Colon (tissue), 2 donors: ENCODE data around the gene PDE4B.

Experiments
- FAIRE-seq: peaks from 2 replicates; lab custom pipeline; 2012; peaks lifted over from hg19 to GRCh38; lab: Jason Lieb, UNC
- donor health status: control.
- donor health status: control.

PDE4B gene

DNA sequence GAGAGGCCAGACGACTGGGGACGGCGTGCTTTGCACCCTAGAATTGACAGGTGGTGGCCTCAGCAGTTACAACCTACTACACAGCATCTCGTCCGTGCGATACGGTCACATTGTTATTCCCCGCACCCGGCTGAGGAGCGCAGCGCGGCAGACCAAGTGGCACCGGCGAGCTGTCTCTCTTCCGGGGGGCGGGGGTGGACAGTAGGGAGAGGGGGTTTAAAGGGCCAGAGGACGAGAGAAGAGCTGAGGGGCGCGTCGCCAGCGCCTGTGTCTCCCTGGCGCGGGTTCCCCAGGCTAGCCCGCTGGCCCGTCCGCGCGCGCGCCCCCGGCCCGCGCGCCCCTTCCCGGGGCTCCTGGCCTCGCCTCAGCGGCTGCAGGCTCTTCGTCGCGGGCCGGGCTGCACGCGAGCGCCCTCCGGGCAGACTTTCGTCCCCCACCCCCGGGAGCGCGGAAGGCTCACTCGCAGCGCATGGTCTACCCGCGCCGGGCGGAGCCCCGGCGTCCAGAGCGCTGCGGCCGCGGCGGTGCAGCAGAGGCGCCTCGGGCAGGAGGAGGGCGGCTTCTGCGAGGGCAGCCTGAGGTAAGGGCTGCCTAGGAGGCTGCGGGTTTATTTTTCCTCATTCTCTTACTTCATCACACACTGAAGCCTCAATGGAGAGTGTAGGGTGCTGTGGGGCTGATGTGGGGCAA is at the start of gene PDE4B:
TSS of gene PDE4B (plus strand) at position 227 of the 690 bp plus-strand sequence.
- no peak for FAIRE-seq

DNA sequence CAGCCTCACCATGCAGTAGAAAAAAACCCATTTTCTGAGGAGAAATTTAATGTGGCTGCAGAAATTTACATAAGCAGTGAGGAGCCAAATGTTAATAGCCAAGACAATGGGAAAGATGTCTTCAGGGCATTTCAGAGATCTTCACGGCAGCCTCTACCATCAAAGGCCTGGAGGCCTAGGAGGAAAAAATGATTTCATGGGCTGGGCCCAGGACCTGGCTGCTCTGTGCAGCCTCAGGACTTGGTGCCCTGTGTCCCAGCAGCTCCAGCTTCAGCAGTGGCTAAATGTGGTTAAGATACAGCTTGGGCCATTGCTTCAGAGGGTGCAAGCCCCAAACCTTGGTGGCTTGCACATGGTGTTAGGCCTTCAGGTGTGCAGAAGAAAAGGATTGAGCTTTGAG is 48.0 kb upstream of the PDE4B start:
- no peak for FAIRE-seq

DNA sequence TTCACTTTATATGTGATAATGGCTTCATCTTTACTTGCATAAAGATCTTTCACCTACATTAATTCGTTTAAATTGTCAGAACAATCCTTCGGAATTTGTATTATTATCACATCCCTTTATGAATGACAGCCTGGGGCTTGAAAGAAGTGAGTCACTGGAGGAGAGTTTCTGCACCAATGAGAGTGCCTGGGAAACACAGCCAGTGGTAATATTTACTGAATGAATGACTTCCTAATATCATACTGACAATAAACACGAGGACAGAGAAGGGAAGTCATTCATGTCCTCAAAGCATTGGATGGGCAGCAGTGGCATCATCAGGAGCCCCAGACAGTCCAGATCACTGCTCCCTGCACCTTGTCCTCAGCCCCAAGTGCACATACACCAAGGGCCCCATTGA is 40.7 kb upstream of the PDE4B start:
- no peak for FAIRE-seq

DNA sequence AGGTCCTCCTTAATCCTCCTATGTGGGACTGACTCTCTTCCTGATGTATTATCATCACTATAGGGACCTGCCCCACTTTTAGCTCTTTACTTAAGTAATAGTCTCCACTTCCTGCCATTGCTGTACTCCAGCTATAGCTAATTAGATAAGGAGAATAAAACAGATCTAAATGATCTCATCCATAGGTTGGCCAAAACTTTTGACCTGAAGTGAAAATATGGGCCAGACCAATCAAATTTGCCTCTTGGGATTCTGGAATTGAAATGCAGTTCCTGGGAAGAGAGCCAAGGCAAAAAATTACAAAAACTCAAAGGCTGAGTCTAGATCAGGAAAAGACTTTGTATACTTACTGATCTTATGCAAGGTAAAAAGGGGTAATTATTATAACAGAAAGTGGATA is 36.1 kb upstream of the PDE4B start:
- no peak for FAIRE-seq

DNA sequence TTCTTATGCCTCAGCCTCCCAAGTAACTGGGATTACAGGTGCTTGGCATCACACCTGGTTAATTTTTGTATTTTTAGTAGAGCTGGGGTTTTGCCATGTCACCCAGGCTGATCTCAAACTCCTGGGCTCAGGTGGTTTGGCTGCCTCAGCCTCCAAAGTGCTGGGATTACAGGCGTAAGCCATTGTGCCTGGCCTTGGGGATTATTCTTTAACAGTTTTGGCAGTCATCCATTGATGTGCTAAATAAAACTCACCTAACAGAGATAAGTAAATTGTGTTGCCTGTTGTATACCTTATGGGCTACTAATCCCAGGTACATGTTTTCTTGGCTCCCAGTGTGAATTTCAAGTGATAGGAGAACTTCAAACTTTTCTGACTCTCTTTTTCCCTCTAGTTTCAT is 35.2 kb upstream of the PDE4B start:
- no peak for FAIRE-seq

DNA sequence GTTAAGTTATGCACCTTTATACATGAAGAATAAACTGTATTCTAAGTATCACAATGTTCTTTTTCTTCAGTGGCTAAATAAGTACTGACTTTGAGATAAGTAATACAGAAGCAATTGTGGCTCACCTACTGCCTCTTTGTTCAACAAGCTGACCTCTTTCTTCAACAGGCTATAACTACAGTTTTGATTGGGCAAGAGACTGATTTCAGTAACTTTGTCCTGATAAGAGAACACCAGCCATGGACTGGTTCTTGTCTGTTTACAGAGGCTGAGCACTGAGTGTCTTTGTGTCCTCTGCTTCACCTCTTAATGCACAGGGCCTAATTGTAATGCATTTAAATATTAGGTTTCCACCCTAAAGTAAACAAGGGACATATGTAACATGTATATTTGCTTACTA is 34.6 kb upstream of the PDE4B start:
- FAIRE-seq: no peak

DNA sequence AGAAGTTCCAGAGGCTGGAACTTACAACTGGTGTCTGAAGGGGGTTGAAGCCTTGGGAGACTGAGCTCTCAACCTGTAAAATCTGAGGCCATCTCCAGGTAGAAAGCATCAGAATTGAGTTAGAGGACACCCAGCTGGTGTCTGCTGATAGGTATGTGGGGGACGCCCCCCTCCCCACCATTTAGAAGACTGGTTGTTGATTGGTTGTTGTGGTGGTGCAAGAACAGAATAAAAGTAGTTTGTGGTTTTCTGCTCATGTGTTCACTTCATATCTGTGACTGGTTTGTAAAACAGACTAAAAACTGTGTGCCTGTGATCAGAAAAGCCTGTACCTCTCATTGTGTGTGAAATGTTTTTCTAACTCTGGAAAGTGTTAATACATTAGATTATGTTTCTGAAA is 33.2 kb upstream of the PDE4B start:
- FAIRE-seq: no peak

DNA sequence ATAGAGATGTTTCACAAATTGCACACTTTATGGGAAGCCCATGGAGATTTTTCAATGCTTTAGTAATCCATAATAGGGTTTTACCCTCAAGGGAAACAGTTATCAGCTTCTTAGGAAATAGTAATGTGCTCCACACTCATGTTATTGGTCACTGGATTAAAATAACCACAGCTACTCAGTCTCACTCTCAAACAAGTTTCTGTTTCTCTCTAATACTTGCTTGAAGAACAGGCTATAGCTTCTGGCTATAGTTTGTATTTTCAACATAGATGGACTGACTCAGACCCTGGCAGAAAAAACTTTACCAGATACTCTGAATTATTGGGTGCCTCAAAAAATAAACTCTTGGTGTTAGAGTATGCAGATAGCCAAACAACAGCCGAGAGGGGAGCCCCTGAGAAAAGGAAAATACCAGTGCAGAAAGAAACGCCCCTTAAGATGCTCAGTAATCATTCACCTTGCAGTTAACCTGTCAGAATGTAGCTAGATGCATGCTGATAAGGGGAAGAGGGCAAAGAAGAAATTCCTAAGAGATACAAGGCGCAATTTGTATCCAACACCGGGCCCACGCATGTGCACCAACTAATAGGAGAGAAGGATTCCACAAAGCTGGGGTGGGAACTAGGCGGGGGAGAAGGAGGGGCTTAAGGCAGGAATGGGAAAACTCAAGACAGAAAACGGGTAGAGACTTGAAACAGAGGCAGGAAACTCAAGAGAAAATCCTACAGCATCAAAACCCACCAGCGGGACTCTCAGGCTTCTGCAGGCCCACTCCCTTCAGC is 30.4 kb upstream of the PDE4B start:
- no peak for FAIRE-seq

DNA sequence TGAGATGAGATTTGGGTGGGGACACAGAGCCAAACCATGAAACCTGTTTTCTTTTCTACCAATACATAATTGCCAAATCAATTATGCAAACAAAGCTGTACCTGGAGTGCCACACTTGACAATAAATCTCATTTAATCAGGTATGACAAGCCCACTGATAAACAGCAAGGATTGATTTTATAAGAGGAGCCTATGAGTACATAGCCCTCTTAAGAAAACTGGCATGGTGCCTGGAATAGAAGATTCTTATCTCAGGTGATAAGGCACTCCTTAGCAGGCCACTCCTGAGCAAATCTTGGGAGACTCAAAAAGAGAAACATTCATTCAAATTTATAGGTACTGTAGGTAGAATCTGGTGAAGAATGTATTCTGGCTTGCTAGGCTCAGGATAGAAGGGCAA is 28.6 kb upstream of the PDE4B start:
- FAIRE-seq: no peak

DNA sequence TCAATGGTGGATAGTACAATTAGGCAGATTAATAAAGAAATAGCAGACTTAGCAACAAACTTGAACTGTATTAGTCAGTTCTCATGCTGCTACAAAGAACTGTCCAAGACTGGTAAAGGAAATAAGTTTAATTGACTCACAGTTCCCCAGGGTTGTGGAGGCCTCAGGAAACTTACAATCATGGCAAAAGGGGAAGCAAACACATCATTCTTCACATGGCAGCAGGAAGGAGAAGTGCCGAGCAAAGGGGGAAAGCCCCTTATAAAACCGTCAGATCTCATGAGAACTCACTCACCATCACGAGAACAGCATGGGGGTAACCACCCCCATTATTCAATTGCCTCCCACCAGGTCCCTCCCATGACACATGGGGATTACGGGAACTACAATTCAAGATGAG is 27.1 kb upstream of the PDE4B start:
- FAIRE-seq: no peak

DNA sequence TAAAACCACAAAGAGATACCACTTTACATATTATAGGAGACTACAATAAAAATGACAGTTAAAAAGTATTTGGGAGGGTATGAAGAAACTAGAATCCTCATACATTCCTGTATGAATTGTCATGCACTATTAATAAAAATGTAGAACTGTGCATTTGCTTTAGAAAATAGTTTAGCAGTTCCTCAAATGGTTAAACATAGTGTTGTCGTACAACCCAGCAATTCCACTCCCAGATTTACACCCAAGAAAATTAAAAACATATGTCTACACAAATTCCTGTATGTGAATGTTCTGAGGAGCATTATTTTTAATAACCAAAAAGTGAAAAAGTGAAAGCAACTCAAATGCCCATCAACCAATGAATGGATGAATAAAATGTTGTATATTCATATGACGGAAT is 23.1 kb upstream of the PDE4B start:
- no peak for FAIRE-seq

DNA sequence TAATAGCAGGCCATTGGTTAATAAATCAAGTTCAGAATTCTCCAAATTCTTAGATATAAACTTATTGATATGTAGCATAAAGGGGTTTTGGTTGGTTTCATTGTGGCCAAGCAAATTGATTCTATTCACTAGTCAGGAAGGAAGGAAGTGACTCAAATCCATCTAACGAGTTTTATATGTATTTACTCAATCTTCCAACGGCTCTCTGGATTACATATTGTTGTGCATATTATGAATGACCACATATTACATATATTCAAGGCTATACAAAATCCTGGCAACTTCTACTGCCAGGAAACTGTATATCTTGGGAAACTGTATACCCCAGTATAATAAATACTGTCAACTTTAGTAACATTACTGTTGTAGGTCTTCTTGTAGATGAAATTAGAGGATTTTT is 20.1 kb upstream of the PDE4B start:
- no peak for FAIRE-seq

DNA sequence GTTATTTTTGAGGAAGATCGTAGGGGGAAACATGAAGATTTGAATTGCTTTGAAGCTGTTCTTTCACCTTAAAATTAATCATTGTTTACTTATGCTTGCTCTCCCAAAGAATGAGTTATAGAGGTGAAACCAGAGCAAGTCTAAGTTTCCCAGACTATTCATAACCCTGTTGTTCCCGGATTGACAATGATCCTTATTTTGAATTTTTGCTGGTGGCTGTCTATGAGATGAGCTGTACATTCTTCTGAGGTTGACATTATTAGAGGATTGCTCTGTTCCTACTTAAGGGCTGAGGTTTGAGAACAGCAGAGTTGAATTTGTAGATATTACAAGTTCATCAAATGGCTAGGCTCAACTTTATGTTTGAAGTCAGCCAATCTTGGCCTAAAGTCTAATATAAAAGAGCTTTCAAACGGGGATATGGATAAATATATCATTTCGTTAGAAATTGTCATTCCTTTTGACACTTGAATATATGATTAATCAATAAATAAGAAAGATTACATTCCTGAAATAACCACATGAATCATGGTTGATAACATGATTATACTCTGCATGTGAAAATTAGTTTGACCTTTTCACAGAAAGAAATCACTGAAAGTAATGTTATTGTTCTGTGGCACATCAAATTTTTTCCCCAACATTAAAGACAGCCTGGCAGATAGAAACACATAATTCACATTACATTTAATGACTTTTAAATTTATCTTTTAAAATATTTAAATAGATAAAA is 19.1 kb upstream of the PDE4B start:
- FAIRE-seq: no peak

DNA sequence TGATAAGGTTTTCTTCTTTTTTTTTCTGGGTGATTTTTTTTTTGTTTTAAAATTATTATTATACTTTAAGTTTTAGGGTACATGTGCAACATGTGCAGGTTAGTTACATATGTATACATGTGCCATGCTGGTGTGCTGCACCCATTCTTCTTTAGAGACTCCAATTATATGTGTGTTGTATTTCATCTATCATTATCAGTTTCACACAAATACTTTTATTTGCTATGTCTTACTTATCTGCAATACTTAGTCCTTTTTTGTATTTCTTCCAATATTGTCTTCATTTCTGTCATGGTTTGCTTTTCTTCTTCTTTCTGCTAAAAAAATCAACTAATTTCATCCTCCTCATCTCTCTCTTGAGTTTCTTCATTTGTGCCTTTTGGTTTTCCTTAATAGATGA is 3.9 kb upstream of the PDE4B start:
- no peak for FAIRE-seq

DNA sequence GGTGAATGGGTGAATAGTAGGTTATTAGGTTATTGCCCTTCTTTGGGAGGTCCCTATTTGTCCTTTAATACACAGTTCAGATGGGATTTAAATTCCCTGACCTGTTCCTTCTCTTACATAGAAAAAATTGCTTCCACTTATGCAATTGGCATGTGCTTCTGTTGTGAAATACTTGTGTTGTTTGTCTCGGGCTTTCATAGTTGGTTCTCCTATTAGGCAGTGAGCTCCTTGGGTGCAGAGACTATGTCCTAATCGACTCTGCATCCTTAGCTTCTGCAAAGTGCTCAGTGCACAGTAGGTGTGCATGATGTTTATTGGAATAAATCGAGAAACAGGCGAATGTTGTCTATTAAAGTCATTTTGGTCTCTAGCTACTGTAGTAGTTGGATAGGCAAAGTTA is 1.3 kb upstream of the PDE4B start:
- no peak for FAIRE-seq

DNA sequence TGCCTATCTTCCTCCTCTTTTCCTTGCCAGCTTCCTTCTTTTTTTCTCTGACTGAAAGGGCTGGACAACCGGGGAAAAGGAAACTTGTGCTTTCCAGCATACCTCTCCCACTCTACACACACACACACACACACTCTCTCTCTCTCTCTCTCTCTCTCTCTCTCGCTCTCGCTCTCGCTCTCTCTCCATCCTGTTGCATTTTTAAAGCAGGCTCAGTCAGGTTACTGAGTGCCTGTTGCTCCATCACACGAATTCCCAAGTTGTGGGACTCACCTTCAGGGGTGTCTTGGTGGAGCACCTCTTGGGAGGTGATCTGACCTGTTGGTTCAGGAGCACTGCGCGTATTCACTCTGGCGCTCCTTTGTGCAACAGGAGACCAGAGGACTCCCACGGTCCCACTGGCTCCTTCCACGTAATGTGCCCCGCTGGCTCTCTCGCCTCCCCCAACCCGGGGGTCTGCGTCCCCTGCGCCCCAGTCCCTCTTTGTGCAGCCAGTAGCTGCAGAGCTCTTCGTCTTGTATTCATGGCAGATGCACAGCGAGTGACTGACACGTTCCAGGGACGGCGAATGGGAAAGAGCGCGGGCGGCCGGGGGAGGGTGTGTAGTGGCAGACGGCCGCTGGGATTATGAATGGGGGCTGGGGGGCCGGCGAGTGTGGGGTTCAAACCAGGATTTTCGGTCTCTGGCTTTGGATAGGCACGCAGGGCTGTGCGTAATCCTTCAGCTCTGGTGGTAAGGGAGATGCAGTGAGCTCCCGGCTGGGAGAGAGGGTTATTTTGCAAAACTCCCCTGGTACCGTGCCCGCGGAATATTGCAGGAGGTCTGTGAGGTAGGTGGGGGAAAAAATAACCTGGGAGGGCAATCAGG is 660 bp upstream of the PDE4B start:
- FAIRE-seq: no peak

DNA sequence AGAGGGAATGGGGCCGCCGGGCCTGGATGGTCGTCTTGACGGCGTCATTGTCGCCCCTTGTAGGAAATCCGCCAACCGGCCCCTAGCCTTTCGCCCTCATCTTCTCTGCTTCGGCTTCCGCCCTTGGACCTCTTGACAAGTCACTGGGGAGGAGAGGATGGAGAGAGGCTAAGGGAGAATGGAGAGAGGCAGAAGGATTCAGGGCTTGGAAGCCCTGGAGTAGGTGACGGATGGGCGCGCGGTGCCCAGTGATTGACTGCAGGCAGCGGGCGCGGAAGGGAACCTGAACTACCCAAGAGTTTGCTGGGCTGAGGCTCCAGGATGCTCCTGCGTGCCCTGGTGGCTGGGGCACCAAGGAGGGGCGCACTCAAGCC is 651 bp downstream of the PDE4B start:
- FAIRE-seq: no peak

DNA sequence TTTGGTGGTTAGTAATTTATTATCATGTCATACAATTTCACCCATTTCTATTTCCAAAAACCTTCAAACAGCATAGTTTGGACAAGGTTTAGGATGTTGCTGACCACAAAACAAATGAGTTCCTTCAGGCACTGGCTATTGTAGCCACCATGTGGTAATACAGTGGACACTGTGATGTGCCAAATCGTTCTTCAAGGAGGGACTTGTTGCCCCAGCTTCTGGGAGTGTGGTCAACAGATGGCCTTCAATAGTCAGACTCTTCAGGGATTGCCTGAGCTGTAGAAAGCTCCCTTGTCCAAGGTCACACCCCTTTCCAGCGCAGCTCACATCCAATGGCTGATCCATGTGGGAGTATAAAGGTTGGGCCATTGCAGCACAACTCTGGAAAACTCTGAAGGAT is 2.6 kb downstream of the PDE4B start:
- no peak for FAIRE-seq

DNA sequence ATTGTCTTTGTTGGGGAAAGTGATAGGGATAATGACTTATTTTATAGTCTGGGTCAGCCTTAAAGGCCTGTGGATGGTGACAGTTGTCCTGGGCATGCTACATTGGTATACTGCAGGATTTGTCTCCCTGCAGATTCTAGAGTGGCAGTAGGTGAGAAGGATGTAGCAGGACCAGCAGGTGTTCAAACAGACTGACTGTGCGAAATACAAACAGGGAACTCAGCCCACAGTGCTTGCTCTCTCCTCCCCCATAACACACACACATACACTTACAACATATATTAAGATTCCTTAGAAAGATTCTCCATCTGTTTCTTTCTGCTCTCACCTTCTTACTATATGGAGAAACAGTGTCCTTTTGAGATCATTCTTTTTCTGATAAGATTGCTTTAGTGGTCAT is 6.9 kb downstream of the PDE4B start:
- FAIRE-seq: no peak

DNA sequence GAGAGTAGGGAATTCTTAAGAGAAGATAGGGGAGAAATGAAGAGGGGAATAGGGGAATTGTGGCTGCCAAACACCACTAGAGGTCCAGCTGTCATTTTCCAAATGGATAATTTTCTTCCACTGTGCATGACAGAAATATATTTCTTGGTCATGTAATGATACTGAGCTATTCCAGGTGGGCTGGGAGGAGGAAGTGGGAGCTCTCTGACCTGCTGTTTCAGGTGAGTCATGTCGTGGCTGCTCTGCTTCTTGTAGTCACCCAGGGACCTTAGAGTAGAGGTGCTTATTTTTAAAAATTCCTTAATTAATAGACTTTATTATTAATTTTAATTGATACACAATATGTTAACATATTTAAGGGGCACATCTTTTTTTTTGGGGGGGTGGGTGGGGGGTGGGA is 11.9 kb downstream of the PDE4B start:
- no peak for FAIRE-seq

DNA sequence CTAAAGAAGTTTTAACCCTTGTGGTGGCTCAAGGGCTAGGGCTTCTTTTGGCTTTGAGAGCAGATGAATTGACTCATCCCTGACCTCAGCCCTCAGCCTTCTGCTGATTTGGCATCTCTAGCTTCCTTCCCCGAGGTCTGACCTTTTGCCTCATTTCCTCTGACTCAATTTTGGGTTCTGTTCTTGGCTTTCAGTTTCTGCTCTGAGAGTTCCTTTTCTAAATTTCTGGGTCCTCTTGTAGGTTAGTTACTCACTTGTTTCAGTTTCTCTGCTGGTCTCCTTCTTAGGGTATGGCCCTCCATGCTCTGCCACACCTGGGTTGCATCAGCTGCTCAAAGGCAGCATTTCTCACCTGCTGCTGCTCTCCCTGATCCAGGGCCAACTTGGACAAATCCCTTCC is 19.4 kb downstream of the PDE4B start:
- no peak for FAIRE-seq

DNA sequence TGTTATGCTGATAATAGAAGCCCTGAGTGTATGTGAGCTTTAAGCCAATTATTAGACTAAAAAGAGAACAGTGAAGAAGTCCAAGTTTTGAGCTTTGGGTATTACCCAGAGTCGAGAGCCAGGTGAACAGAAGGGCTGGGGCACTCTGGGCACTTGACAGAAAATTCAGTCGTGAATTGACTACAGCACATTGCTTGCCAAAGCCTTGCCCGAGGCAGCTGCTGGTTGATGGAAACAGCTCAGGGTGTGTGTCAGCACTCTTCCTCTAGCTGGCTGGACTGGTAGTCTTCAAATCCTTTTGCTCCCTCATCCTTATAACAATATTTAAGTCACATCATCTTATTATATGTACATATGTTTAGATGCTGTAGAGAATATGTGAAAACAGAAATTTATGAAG is 21.3 kb downstream of the PDE4B start:
- no peak for FAIRE-seq
